ENCODE results near the gene SH3GL3. TPM values are rescaled to one million over a fixed set of nuclear protein-coding genes. Genes with fewer than 3 reads are reported as not detected.

Gene SH3GL3
- total RNA-seq, 1 donor from 2014 or later, result not detected

- peak; percentile 76 for TF ChIP-seq CTCF (IDR thresholded peaks at IDR 0.05)
- Mint-ChIP-seq H3K36me3 (ENCODE audit: low read depth) (no peaks in the 10 kb centered on the region), H3K9me3 (ENCODE audit: low read depth) (no peaks in the 10 kb centered on the region), H3K4me3 (ENCODE audit: unreplicated experiment) (no peak overlapping the region), H3K27ac (ENCODE audit: unreplicated experiment) (no peak overlapping the region), H3K27me3 (ENCODE audit: low read depth) (peaks cover 24% of the 10 kb centered on the region), H3K4me1 (ENCODE audit: low read depth) (no peaks in the 10 kb centered on the region)
- no peak for DNase-seq (ENCODE audit: low spot score)
Observed at GRCh38 chr15:83571820-83572707, 124.9 kb downstream of the SH3GL3 start.

GRCh38 chr15:83574345-83574744, 127.2 kb downstream of the SH3GL3 start:
- DNase-seq (ENCODE audit: low spot score), result no peak
- Mint-ChIP-seq H3K9me3 (ENCODE audit: low read depth) (no peaks in the 10 kb centered on the region), H3K4me1 (ENCODE audit: low read depth) (no peaks in the 10 kb centered on the region)

GRCh38 chr15:83578691-83579090, 131.6 kb downstream of the SH3GL3 start:
- H3K27me3 Mint-ChIP-seq (ENCODE audit: low read depth), result peaks cover 14% of the 10 kb centered on the region
- H3K36me3 Mint-ChIP-seq (ENCODE audit: low read depth), result no peaks in the 10 kb centered on the region
- no peaks in the 10 kb centered on the region for H3K9me3 Mint-ChIP-seq (ENCODE audit: low read depth)
- no peak overlapping the region for H3K27ac Mint-ChIP-seq (ENCODE audit: unreplicated experiment)
- no peak for DNase-seq (ENCODE audit: low spot score)
- TF ChIP-seq CTCF (IDR thresholded peaks at IDR 0.05), result no peak
- no peaks in the 10 kb centered on the region for H3K4me1 Mint-ChIP-seq (ENCODE audit: low read depth)
- no peak overlapping the region for H3K4me3 Mint-ChIP-seq (ENCODE audit: unreplicated experiment)

More at GRCh38 chr15:83574345-83574744, 127.2 kb downstream of the SH3GL3 start:
- H3K27me3 Mint-ChIP-seq (ENCODE audit: low read depth), result peaks cover 24% of the 10 kb centered on the region
- no peak for TF ChIP-seq CTCF (IDR thresholded peaks at IDR 0.05)
- H3K36me3 Mint-ChIP-seq (ENCODE audit: low read depth), result no peaks in the 10 kb centered on the region
- no peak overlapping the region for H3K4me3 Mint-ChIP-seq (ENCODE audit: unreplicated experiment)
- H3K27ac Mint-ChIP-seq (ENCODE audit: unreplicated experiment), result no peak overlapping the region

GRCh38 chr15:83581381-83581780, 134.2 kb downstream of the SH3GL3 start:
- Mint-ChIP-seq H3K27ac (ENCODE audit: unreplicated experiment) (no peak overlapping the region), H3K9me3 (ENCODE audit: low read depth) (no peaks in the 10 kb centered on the region), H3K27me3 (ENCODE audit: low read depth) (peaks cover 2% of the 10 kb centered on the region), H3K4me3 (ENCODE audit: unreplicated experiment) (no peak overlapping the region), H3K4me1 (ENCODE audit: low read depth) (no peaks in the 10 kb centered on the region), H3K36me3 (ENCODE audit: low read depth) (no peaks in the 10 kb centered on the region)
- TF ChIP-seq CTCF (IDR thresholded peaks at IDR 0.05), result no peak
- DNase-seq (ENCODE audit: low spot score), result no peak

- Mint-ChIP-seq H3K27me3 (ENCODE audit: low read depth) (peaks cover 2% of the 10 kb centered on the region), H3K36me3 (ENCODE audit: low read depth) (no peaks in the 10 kb centered on the region), H3K9me3 (ENCODE audit: low read depth) (no peaks in the 10 kb centered on the region), H3K4me3 (ENCODE audit: unreplicated experiment) (no peak overlapping the region), H3K4me1 (ENCODE audit: low read depth) (no peaks in the 10 kb centered on the region), H3K27ac (ENCODE audit: unreplicated experiment) (no peak overlapping the region)
- TF ChIP-seq CTCF (IDR thresholded peaks at IDR 0.05), result no peak
- no peak for DNase-seq (ENCODE audit: low spot score)
Observed at GRCh38 chr15:83582381-83582780, 135.2 kb downstream of the SH3GL3 start.

Data from chondrocyte (in vitro differentiated cells).